Fibroblast of villous mesenchyme (primary cell): ENCODE measurements around the gene ZNF609. TPM values are rescaled to one million over a fixed set of nuclear protein-coding genes. Genes with fewer than 3 reads are reported as not detected.

Experiments
- DNase-seq: peaks from one replicate; pipeline ENCODE4 v3.0.0-alpha.2; 2010; ENCODE audit warnings: low read depth
- H3K4me3 ChIP-seq: 2 replicates; pipeline ENCODE4 v1.5.1; 2011; ENCODE audit warnings: low read depth, mild to moderate bottlenecking, low read length
- small RNA-seq: library from RNA; depleted of rRNA; stranded (forward); fragments of <200 nt; gene quantifications from one replicate; pipeline ENCODE3, GENCODE V24; 2012
- total RNA-seq: library from RNA; depleted of rRNA; stranded (reverse); fragments of >200 nt; gene quantifications from 2 replicates; pipeline ENCODE4 v1.2.3, GENCODE V29; 2012
- TF ChIP-seq, protein P1 (sequence below): IDR thresholded peaks from 2 replicates; pipeline ENCODE4 v1.5.1; 2012; ENCODE audit warnings: low read depth, mild to moderate bottlenecking, low read length; ENCODE audit not compliant: insufficient read depth

ZNF609 gene
- total RNA-seq, 1 donor, result 22.5 TPM

GRCh38 chr15:64717735-64718495 is 257.5 kb downstream of the ZNF609 start:
- no peak for DNase-seq
- no peak overlapping the region for H3K4me3 ChIP-seq
- TF ChIP-seq, protein P1, sequence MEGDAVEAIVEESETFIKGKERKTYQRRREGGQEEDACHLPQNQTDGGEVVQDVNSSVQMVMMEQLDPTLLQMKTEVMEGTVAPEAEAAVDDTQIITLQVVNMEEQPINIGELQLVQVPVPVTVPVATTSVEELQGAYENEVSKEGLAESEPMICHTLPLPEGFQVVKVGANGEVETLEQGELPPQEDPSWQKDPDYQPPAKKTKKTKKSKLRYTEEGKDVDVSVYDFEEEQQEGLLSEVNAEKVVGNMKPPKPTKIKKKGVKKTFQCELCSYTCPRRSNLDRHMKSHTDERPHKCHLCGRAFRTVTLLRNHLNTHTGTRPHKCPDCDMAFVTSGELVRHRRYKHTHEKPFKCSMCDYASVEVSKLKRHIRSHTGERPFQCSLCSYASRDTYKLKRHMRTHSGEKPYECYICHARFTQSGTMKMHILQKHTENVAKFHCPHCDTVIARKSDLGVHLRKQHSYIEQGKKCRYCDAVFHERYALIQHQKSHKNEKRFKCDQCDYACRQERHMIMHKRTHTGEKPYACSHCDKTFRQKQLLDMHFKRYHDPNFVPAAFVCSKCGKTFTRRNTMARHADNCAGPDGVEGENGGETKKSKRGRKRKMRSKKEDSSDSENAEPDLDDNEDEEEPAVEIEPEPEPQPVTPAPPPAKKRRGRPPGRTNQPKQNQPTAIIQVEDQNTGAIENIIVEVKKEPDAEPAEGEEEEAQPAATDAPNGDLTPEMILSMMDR, result no peak

GRCh38 chr15:64720188-64720587 is 259.8 kb downstream of the ZNF609 start:
- TF ChIP-seq, protein P1, result no peak
- H3K4me3 ChIP-seq, result no peak overlapping the region
- DNase-seq, result no peak

DNA sequence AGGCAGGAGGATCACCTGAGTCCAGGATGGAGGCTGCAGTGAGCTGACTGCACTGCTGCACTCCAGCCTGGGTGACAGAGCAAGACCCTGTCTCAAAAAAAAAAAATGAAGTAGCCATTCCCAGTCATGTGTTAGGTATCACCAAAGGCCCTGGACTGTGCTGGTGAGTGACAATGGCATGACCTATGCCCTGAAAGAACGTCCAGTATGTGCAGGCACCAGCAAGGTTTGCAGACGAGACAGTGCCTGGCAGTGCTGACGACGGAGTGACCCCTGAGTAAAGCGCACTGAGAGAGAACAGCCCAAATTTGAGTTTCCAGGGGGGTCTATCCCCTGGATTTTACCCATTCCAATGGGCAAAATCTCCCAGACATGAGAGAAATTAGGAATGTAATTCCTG is 269.8 kb downstream of the ZNF609 start:
- TF ChIP-seq, protein P1, result no peak
- DNase-seq, result no peak
- no peak overlapping the region for H3K4me3 ChIP-seq

GRCh38 chr15:64731012-64731804 is 270.8 kb downstream of the ZNF609 start:
- peak; percentile 72 for DNase-seq
- TF ChIP-seq, protein P1, result peak; percentile 88
- no peak overlapping the region for H3K4me3 ChIP-seq

DNA sequence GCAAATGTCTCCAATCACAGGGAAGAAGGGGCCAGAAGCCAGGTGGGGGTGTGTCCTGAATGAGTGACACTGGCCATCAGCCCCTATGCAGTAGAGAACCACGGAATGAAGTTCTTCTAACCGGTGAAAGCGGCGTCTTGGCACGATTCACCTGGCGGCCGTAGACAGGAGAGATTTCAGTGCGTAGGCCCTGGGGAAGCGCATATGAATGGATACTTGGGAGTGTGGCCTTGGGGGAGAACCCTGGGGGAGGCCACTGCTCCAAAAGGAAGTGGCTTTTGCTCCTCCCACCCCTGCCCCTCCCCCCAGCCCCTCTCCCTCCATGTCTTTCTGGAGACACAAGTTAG is 271.4 kb downstream of the ZNF609 start:
- DNase-seq, result no peak
- TF ChIP-seq, protein P1, result no peak
- no peak overlapping the region for H3K4me3 ChIP-seq

DNA sequence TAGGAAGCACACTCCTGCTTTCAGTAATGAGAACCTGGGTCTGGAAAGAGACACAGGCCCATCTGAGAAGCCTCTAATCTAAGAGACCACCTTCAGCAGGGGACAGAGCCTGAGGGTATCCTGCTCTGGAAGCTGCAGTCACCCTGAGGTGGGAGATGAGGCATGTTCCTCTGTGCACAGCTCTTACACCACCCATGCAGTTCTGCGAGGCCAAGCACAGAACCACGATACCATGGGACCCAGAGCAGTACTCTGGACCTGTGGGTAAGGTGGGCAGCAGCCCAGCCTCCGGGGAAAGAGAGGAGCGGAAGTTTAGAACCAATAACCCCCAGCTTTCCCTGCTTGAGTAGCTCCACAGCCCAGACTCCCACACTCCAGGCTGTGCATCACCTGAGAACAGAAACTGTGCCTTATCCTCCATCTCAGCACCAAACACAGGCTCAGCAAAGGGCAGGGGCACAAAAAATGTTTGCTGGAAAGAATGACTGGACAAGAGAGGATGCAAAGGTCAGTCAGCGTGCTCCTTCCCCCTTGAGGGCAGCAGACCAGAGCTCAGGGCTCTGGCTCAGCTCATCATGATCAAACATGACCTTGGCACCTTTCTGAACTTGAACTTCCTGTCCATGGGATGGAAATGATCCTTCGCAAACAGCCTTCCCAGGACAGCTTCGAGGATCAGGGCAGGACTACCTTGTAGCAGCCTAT is 271.9 kb downstream of the ZNF609 start:
- H3K4me3 ChIP-seq, result no peak overlapping the region
- TF ChIP-seq, protein P1, result no peak
- DNase-seq, result no peak

Small RNA genes lying within 50 kb of the gene (small RNA-seq; reads per million reads assigned to genes)
- gene AC100830.2 (not detected), gene RF00019 (not detected), gene RNU6-549P (not detected)

Other genes with a start within 250 kb of the ZNF609 start
- 33.2 and 37.6 TPM in 2 replicates for gene CSNK1G1, start 104.4 kb upstream of the ZNF609 start, total RNA-seq
- gene PCLAF, start 79.1 kb upstream of the ZNF609 start, total RNA-seq, result 30.7 and 36.7 TPM in 2 replicates
- gene TRIP4, start 72.7 kb upstream of the ZNF609 start, total RNA-seq, result 10.8 and 11.6 TPM in 2 replicates